GM12892 (cell line): ENCODE results near the gene RSPRY1.

ENCODE experiments used
- POLR2A ChIP-seq: IDR thresholded peaks from 2 replicates; pipeline ENCODE4 v1.6.1; 2011; ENCODE audit warnings: low read depth, low read length, control low read depth
- POLR2AphosphoS5 ChIP-seq: IDR thresholded peaks from 2 replicates; pipeline ENCODE4 v1.6.1; 2011; ENCODE audit warnings: low read depth, low read length, control low read depth

- no peak for TF ChIP-seq POLR2A
- no peak for TF ChIP-seq POLR2AphosphoS5
Observed at GRCh38 chr16:57223057-57223456, 36.9 kb downstream of the RSPRY1 start.
